ENCODE data around the gene IQGAP2.
A peak's percentile ranks its signal among the peaks of the same experiment; 100 is the strongest.

The IQGAP2 gene

DNA sequence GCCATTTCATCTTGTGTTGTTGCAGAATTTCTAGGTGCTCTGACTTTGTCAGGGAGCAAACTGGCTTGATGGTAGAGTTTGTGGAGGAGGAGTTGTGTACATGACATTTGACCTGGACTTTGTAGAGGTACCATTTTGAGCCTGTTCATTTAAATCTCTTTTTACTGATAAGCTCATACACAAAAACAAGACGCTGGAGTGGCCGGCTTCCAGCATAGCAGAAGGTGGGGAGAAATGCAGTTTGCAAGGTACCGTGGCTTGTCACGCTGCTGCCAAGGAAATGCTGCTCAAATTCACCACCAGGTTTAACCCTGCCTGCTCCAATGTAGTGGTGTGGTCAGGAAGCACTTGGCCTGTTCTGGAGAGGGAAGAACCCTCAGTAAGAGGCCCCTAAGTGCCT is 18.9 kb upstream of the IQGAP2 start:
- no peak for DNase-seq (ENCODE audit: extremely low spot score, insufficient read length, low read depth)
- FAIRE-seq: no peak

DNA sequence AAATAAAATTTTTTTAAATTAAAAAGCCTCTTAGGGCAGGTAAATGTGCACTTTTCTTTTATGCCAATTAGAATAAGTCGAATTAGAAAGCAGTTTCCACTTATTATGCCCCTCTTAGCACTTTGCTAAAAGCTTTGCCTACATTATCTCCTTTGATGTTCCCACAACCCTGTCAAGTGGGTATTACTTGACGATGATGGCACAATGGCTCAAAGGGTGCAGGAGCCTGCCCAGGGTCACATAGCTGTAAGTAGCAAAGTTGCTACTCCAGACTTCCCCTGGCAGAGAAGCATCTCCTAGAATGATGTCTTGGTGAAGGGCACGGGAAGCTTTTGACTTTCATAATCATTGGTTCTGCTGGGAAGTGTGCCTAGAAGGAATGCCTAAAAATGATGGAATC is 18.4 kb upstream of the IQGAP2 start:
- no peak for DNase-seq (ENCODE audit: extremely low spot score, insufficient read length, low read depth)
- no peak for FAIRE-seq

DNA sequence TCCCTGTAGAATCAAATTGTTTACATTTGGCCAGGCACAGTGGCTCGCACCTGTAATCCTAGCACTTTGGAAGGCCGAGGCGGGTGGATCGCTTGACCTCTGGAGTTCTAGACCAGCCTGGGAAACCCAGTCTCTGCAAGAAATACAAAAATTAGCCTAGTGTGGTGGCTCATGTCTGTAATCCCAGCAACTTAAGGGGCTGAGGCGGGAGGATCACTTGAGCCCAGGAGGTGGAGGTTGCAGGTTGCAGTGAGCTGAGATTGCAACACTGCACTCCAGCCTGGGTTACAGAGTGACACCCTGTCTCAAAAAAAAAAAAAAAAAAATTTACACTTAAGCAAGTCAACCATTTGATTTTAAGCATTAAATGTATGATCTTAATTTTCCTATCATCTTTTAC is 17.5 kb upstream of the IQGAP2 start:
- no peak for DNase-seq (ENCODE audit: extremely low spot score, insufficient read length, low read depth)
- no peak for FAIRE-seq

DNA sequence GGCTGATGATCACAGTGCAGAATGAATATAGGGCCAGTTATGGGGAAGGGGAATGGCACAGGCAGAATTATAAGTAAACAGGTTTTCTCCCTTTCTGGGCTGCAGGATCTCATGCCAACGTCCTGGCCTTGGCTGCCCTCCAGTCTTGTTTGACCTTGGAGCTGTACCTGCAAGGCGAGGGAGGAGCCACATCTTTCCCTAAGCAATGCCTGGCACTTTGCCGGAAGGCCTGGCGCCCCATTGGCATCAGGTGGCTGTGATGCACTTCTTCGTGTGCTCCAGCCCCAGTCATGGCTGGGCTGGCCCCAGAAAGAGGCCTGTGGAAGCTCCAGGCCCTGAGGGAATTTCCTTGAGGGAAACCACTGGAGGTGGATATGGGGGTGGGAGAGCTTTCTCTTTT is 16.7 kb upstream of the IQGAP2 start:
- DNase-seq (ENCODE audit: extremely low spot score, insufficient read length, low read depth): no peak
- no peak for FAIRE-seq

DNA sequence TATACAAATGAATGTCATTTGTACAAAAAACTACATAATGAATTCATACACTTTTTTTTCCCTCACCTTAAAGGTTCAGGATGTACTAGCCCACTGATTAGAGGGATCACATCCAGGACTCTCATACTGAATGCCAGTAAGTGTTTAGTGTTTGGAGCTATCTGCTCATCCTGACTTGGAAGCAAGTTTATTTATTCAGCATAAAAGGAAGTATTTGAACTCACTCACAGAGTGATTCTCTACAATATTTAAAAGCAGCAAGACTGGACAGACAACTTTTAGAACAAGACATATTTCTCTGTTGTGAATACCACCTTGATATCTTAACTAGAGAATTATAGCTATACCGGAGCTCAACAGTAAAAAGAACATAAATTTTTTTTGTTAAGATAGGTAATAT is 14.8 kb upstream of the IQGAP2 start:
- DNase-seq (ENCODE audit: extremely low spot score, insufficient read length, low read depth) (no peak), FAIRE-seq (no peak)

DNA sequence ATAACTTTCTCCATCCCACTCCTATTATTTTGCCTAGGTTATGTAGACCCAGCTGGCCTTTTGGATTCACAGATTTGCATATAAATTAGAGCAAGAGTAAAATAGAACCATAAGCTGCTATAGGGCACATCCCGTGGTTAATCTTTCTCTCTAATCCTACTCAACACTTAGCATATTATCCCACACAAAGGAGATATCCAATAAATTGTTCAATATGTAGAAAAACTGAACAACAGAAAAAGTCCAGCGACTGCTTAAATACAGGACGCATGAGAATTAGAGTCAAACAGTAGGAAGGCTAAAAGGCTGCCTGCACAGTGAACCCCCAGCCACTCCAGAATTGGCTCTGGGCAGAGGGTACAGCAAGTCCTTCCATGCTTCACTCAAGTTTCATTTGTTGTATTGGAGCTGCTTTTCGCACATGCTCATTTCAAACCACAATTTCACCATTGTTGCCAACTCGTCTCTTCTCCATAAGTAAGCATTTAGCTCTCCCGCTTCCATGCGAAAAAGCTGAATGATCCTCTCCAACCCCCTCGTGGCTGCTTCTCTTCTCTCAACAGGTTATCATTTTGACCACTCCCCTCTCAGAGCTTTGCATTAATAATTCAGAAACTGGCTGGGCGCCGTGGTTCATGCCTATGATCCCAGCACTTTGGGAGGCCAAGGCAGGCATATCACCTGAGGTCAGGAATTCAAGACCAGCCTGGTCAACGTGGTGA is 14.1 kb upstream of the IQGAP2 start:
- FAIRE-seq (no peak), DNase-seq (ENCODE audit: extremely low spot score, insufficient read length, low read depth) (no peak)

DNA sequence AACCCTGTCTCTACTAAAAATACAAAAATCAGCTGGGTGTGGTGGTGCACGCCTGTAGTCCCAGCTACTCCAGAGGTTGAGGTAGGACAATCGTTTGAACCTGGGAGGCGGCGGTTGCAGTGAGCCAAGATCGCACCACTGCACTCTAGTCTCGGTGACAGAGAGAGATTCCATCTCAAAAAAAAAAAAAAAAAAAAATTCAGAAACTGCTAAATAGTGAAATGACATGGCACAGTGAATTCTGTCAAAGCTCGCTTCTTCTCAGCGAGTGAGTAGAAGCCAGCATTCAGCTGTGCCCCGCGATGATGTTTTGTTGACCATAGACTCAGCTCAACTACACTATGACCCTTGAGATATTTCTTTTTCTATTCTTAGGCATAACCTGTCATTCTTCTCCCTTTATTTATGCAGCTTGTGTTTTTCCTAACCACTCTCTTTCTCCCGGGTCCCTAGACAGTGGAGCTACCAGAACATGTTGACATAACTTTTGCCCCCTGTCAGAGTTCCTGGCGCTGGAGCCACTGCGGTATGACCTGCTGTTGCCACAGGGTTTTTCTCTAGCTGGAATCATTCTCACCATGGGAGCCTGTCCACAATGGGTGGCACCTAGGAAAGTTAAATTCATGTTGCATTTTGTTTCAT is 13.5 kb upstream of the IQGAP2 start:
- DNase-seq (ENCODE audit: extremely low spot score, insufficient read length, low read depth) (no peak), FAIRE-seq (no peak)

DNA sequence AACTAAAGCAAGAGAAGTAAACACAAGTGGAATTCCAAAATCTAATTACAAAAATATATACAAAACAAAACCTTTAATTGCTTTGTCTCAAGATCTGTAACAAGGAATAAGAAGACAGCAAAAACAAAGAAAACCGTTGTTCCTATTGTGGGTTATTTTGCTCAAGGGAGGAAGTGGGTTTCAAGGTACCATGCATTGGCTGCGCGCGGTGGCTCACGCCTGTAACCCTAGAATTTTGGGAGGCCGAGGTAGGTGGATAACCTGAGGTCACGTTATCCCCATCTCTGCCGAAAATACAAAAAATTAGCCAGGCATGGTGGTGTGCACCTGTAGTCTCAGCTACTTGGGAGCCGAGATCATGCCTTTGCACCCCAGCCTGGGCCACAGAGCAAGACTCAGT is 12.1 kb upstream of the IQGAP2 start:
- FAIRE-seq: no peak
- DNase-seq (ENCODE audit: extremely low spot score, insufficient read length, low read depth): no peak

DNA sequence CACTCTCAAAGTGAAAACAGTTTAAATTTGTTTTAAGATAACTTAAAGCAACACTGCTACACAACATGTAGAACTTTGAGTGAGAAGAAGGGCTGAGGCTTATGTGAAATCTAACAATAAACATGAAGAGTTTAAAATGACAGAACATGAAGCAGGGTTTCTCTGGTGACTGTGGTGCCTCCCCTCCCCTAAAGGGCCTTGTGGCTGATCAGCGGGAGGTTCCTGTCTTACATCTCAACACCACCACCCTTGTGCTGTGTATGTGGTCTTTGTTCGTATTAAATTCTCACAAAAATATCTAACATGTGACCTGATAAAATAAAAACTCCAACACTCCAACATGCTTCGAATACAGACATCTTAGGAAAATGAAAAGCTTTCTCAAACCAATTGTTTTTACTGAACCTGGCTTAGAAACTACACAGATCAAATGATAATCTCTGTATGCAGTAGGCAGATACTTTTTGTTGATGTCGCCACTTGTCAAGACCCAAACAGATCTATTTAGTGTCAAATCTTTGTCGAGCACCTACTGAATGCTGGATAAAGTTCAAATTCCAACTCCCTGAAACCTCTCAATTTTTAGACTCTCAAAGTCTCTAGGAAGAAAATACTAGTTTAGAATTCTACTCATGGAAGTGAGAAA is 9.9 kb upstream of the IQGAP2 start:
- DNase-seq (ENCODE audit: extremely low spot score, insufficient read length, low read depth) (no peak), FAIRE-seq (no peak)

DNA sequence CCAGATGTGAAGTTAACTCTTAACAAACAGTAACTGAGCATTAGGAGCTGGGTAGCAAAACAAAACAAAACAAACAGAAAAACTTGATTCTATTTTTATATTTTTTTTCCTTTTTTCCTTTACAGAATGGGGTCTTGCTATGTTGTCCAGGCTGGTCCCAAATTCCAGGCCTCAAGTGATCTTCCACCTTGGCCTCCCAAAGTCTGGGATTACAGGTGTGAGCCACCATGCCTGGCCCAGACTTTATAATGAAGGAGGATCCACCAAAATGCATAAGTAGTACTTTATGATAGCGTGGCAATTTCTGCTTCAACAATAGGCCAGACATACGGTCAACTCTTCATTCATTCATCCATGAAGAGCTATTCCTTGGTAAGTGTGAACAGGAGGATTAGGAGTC is 5.9 kb upstream of the IQGAP2 start:
- FAIRE-seq (no peak), DNase-seq (ENCODE audit: extremely low spot score, insufficient read length, low read depth) (no peak)

DNA sequence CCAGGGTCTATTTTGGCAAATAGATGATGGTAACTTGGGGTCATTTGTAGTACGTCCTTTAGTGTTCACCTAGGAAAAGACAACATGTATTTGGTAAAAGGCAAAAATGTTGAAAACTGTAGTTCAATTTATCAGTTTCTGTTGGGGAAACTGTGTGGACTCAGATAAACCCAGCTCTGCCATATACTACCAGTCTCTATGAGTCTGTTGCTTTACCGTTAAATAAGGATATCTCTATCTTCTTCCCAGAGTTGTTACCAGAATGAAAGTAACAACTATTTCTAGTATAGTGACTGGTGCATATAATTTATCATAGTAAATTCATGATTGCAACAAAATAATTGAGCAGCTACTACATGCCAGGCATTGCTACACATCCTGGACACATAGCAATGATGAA is 3.8 kb upstream of the IQGAP2 start:
- no peak for FAIRE-seq
- no peak for DNase-seq (ENCODE audit: extremely low spot score, insufficient read length, low read depth)

DNA sequence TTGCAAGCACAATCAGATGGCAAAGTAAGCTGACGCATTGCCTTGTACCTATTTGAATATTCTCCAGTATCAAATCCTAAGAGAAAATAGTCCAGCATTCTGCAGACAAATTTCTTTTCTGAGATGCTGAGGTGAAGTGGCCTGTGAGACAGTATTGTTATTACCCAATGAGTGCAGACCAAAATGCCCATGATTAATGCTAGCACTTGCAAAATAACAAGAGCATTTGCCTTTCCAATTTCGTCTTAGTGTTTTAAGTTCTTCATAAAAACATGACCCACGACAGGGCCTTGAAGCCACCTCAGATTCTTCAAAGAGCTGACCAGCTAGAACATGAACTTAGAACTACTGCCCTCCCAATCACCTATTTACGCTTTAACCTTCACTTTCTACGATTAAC is 2.6 kb upstream of the IQGAP2 start:
- FAIRE-seq (no peak), DNase-seq (ENCODE audit: extremely low spot score, insufficient read length, low read depth) (no peak)

DNA sequence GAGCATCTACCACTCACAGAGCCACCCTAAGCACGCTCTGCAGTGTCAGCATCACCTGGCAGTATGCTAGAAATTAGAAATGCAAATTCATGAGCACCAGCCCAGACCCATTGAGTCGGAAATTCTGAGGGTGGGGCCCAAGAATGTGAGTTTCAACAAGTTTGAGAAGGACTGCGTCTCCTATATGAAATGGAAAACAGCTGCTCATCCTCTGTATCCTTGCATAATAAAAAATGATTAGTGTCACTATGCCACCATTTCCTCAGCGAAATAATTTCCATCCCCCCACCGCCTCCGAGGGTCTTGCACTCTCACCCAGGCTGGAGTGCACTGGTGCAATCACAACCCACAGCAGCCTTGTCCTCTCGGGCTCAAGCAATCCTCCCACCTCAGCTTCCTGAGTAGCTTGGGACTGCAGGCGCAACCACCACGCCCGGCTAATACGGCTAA is 1.3 kb upstream of the IQGAP2 start:
- FAIRE-seq (peak; percentile 73), DNase-seq (ENCODE audit: extremely low spot score, insufficient read length, low read depth) (no peak)

DNA sequence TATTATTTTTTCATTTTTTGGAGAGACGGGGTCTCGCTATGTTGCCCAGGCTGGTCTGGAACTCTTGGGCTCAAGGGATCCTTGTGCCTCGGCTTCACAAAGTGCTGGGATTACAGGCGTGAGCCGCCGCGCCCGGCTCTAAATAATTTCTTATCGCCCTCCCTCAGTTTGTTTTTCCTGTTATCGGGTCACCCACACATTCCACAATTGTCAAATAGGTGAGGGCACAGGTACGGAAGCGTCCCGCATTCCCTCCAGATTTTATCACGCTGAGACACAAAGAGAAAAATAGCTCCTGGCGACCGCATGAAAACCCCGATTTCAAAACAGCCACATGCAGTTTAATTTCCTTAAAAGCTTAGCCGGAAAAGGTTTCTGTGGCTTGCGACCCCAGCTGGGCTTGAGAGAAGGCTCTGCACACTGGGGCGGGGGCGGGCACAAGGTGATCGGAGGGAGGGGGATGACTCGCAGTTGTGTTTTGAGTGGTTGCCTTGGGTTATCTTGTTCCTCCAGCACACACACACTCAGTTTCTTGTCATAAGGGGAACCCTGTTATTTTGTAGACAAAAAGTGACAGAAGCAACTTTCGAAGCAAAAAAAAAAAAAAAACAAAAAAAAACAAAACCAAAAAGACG is 717 bp upstream of the IQGAP2 start:
- DNase-seq (ENCODE audit: extremely low spot score, insufficient read length, low read depth): peak; percentile 61
- peak; percentile 94 for FAIRE-seq

DNA sequence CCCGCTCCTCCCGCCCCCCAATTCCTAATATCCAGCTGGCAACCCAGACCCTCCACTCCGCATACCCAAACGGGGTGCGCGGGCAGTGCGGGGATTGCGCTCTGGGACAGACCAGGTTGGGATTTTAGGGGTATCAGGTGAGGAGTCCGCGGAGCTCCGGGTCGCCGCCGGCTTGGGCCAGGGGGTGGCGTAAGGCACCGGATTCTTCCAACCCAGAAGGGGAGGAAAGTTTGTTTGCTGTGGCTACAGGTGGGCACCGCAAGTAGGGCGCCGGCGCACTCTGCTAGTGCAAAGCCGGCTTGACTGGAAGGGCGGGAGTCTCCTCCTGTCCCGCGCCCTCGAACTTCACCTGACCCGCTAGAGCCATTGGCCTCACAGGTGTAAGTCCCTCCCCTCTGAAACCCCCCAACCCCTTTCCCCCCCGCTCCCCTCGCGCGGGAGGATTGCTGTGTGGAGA is 709 bp downstream of the IQGAP2 start:
- no peak for FAIRE-seq

DNA sequence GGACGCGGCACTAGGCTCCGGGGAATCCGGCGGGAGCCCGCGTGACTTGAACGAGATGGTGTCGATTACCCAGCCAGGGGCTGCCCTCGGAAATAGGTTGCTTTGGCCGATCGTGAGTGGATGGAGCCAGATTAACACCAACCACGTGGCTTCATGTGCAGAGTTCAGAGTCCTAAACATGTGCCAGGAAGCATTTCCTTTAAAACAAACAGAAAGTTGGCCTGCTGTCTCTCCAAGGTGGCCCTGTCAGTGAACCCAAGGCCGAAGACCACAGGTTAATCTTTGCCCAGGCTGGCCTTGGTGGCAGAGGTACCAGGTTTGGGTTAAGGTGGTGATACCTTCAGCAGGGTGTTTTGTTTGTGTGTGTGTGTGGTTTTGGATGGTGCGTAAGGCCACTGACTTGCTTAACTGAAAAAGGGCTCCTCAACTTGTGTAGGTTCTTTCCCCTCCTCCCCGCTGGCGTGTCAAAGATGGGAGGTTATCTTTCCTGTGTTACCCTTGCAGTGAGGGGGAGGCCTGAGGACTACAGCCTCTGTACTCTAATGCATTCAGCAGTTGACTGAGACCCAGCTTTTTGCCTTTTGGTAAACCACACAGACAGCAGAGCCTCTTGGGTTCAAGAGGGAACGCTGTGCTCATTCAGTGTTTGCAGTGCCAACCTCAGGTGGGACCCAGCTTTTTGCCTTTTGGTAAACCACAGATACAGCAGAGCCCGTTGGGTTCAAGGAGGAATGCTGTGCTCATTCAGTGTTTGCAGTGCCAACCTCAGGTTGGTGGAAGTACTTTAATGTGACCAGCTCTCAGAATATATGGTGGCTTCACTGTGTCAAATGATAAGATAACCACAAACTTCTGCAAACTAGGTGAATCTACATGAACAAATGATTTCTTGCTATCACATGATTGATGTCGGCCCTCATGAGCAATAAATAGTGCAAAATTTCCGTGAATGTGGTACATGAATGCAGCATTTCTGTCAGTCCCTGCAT is 1.4 kb downstream of the IQGAP2 start:
- peak; percentile 14 for DNase-seq (ENCODE audit: extremely low spot score, insufficient read length, low read depth)
- FAIRE-seq: peak; percentile 93

More for the DNA sequence above, 709 bp downstream of the IQGAP2 start:
- DNase-seq (ENCODE audit: extremely low spot score, insufficient read length, low read depth): peak; percentile 12

DNA sequence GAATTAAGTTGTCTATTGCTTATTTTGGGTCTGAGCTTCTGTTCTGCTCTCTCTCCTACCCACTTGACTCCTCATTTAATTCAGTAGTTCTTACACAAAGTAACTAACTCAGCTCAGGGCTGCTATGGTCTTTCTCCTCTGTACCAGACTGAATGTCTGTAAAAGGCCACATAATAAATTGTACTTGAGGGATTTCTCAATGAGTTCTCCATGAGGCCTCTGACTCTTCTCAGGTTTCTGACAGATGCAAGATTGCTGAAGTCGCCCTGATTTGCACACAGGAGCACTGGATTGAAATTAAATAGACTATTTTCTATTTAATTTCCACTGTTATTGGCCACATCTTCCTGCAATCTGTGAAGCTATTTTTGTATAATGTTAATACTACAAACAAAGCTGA is 2.9 kb downstream of the IQGAP2 start:
- FAIRE-seq: no peak

DNA sequence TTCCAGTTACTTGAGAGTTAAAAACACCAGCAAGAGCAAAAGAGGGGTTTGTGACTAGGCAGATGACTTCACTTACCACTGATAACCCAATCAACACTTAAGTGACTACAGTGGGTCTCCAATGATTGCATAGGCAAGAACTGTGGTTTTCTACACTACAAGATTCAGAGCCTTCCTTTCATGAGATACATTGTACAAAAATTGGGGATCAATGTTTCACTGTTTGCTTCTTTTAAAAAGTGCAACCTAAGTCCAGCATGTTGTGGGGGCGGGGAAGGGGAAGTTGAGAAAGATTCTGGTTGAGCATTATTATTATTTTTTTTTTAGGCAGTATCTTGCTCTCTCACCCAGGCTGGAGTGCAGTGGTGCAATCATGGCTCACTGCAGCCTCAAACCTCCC is 3.6 kb downstream of the IQGAP2 start:
- DNase-seq (ENCODE audit: extremely low spot score, insufficient read length, low read depth) (no peak), FAIRE-seq (no peak)

More for the DNA sequence above, 2.9 kb downstream of the IQGAP2 start:
- DNase-seq (ENCODE audit: extremely low spot score, insufficient read length, low read depth): no peak

DNA sequence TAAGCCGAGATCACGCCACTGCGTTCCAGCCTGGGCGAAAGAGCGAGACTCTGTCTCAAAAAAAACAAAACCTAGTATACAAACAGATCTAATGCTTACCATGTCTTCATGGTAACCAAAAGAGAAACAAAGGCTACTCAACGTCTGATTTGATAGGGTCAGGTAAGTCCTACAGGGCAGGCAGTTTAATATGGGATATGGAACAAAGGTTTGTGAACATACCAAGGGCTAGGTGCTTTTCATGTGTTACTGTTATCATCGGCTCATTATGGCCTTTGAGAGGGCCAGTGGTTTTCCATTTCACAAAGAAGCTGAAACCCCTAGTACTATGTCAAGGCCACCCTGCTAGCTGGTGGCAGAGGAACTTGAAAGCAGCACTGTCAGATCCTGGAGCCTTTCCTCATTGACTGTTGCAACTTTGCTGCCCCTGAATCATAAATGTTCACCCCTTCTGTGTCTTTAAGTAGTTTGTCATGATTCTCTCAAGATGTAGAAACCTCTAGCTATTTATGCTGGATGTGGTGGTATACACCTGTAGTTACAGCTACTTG is 5.1 kb downstream of the IQGAP2 start:
- DNase-seq (ENCODE audit: extremely low spot score, insufficient read length, low read depth): no peak
- FAIRE-seq: no peak

Data from GM18507 (cell line).